IMR-90 (cell line): Measurements from ENCODE around the gene ARL2. TPM values are rescaled to one million over a fixed set of nuclear protein-coding genes. Genes with fewer than 3 reads are reported as not detected.

Experiments
- ATAC-seq: fragments of 200-7000 bp; cut with Tn5 transposase; 2 replicates; pipeline ENCODE4 v1.9.1; 2020; ENCODE audit warnings: low read depth, mild to moderate bottlenecking, moderate library complexity
- BruUV-seq: library from RNA; stranded (reverse); fragments of 400-500 nt; replicated peaks from 2 replicates; lab custom pipeline; 2021; lab: Mats Ljungman, UMichigan
- CTCF ChIA-PET: fragments of 300-600 bp; formaldehyde crosslinking; extraction: SDS; loops from one replicate; lab custom pipeline; 2021; ENCODE audit warnings: antibody characterized with exemption; lab: Yijun Ruan, JAX
- POLR2A ChIA-PET: fragments of 300-600 bp; sonication (Branson Sonifier 250); formaldehyde crosslinking; loops from one replicate; lab custom pipeline; 2022; ENCODE audit warnings: antibody characterized with exemption; ENCODE audit not compliant: unreplicated experiment; lab: Charles Lee
- DNase-seq: peaks from one replicate; pipeline ENCODE4 v3.0.0; 2013
- H2AFZ ChIP-seq: replicated peaks from 2 replicates; pipeline ENCODE3; 2013; ENCODE audit warnings: low read length, mild to moderate bottlenecking; ENCODE audit not compliant: poor library complexity
- H2AK5ac ChIP-seq: 2 replicates; pipeline ENCODE4 v1.6.1; 2013; ENCODE audit warnings: low read depth, low read length, inconsistent platforms
- H2AK9ac ChIP-seq: replicated peaks from 2 replicates; pipeline ENCODE3; 2013; ENCODE audit warnings: mild to moderate bottlenecking, low read depth, low read length, moderate library complexity; ENCODE audit not compliant: poor library complexity
- H2BK120ac ChIP-seq: 2 replicates; pipeline ENCODE4 v1.6.1; 2013; ENCODE audit warnings: low read depth, low read length, inconsistent platforms
- H2BK15ac ChIP-seq: 3 replicates; pipeline ENCODE4 v1.6.1; 2013; ENCODE audit warnings: low read depth, low read length, inconsistent platforms
- H2BK20ac ChIP-seq: 2 replicates; pipeline ENCODE4 v1.6.1; 2013; ENCODE audit warnings: low read depth, mild to moderate bottlenecking, inconsistent platforms, low read length, moderate library complexity
- H2BK5ac ChIP-seq: 2 replicates; pipeline ENCODE4 v1.6.1; 2013; ENCODE audit warnings: mild to moderate bottlenecking, low read depth, low read length, inconsistent platforms; ENCODE audit not compliant: poor library complexity, severe bottlenecking
- H3K14ac ChIP-seq: replicated peaks from 2 replicates; pipeline ENCODE4 v1.6.1; 2013; ENCODE audit warnings: low read depth, low read length, inconsistent platforms
- H3K18ac ChIP-seq: 2 replicates; pipeline ENCODE4 v1.6.1; 2013; ENCODE audit warnings: low read depth, low read length, control low read depth
- H3K23ac ChIP-seq: 2 replicates; pipeline ENCODE4 v1.6.1; 2013; ENCODE audit warnings: low read depth, low read length, inconsistent platforms
- H3K27ac ChIP-seq: 2 replicates; pipeline ENCODE4 v1.5.1; 2013; ENCODE audit warnings: mild to moderate bottlenecking, control low read depth, low read length; ENCODE audit not compliant: insufficient read depth
- H3K27me3 ChIP-seq: 2 replicates; pipeline ENCODE4 v1.6.1; 2013; ENCODE audit warnings: low read length; ENCODE audit not compliant: control insufficient read depth, insufficient read depth
- H3K36me3 ChIP-seq: 2 replicates; pipeline ENCODE4 v1.6.1; 2013; ENCODE audit warnings: low read length, mixed read lengths; ENCODE audit not compliant: control insufficient read depth, insufficient read depth
- H3K4ac ChIP-seq: 2 replicates; pipeline ENCODE4 v1.6.1; 2013; ENCODE audit warnings: low read depth, low read length, inconsistent platforms
- H3K4me1 ChIP-seq: 2 replicates; pipeline ENCODE4 v1.6.1; 2013; ENCODE audit warnings: low read length, mixed read lengths; ENCODE audit not compliant: control insufficient read depth, insufficient read depth
- H3K4me2 ChIP-seq: 2 replicates; pipeline ENCODE4 v1.6.1; 2013; ENCODE audit warnings: low read depth, mild to moderate bottlenecking, control low read depth, low read length, moderate library complexity
- H3K4me3 ChIP-seq: 2 replicates; pipeline ENCODE4 v1.5.1; 2013; ENCODE audit warnings: low read depth, mild to moderate bottlenecking, control low read depth, low read length, moderate library complexity; ENCODE audit not compliant: insufficient read depth
- H3K56ac ChIP-seq: 2 replicates; pipeline ENCODE4 v1.6.1; 2013; ENCODE audit warnings: low read length, inconsistent platforms; ENCODE audit not compliant: insufficient read depth; ENCODE audit errors: extremely low read depth
- H3K79me1 ChIP-seq, 2 experiments: 2 replicates each; pipeline ENCODE4 v1.6.1; 2013; ENCODE audit warnings: low read length in 2 of 2, inconsistent platforms in 1 of 2, low read depth in 1 of 2
- H3K9ac ChIP-seq: 2 replicates; pipeline ENCODE4 v1.6.1; 2013; ENCODE audit warnings: low read depth, low read length, control low read depth
- H3K9me1 ChIP-seq: 2 replicates; pipeline ENCODE4 v1.6.1; 2013; ENCODE audit warnings: low read length, inconsistent platforms; ENCODE audit not compliant: insufficient read depth
- H3K9me3 ChIP-seq: 2 replicates; pipeline ENCODE4 v1.6.1; 2013; ENCODE audit warnings: low read length; ENCODE audit not compliant: control insufficient read depth, insufficient read depth
- H4K20me1 ChIP-seq: 2 replicates; pipeline ENCODE4 v1.6.1; 2013; ENCODE audit warnings: low read length, inconsistent platforms; ENCODE audit not compliant: insufficient read depth
- H4K5ac ChIP-seq: 2 replicates; pipeline ENCODE4 v1.6.1; 2013; ENCODE audit warnings: mild to moderate bottlenecking, low read depth, low read length, control low read depth
- H4K8ac ChIP-seq, 2 experiments: 2 replicates each; pipeline ENCODE4 v1.6.1; 2013; ENCODE audit warnings: low read depth in 2 of 2, low read length in 2 of 2, control low read depth in 1 of 2, inconsistent platforms in 1 of 2
- H4K91ac ChIP-seq: 2 replicates; pipeline ENCODE4 v1.6.1; 2013; ENCODE audit warnings: low read depth, low read length, inconsistent platforms; ENCODE audit not compliant: insufficient read depth
- BHLHE40 ChIP-seq: fragments of 150-350 bp; IDR thresholded peaks from 2 replicates; pipeline ENCODE4 v1.6.1; 2016; ENCODE audit warnings: mild to moderate bottlenecking, low read depth, low read length
- CEBPB ChIP-seq: IDR thresholded peaks from 2 replicates; pipeline ENCODE4 v1.6.1; 2012; ENCODE audit warnings: low read depth, low read length, improper control_type of control experiment
- CHD1 ChIP-seq: IDR thresholded peaks from 2 replicates; pipeline ENCODE4 v1.6.1; 2012; ENCODE audit warnings: low read depth, low read length, improper control_type of control experiment
- CTCF ChIP-seq: conservative IDR thresholded peaks from 2 replicates; pipeline ENCODE4 v1.5.1; 2012; ENCODE audit warnings: mild to moderate bottlenecking, low read depth, low read length, improper control_type of control experiment
- ELK1 ChIP-seq: fragments of 150-350 bp; IDR thresholded peaks from 2 replicates; pipeline ENCODE4 v1.6.1; 2016; ENCODE audit warnings: low read depth, mild to moderate bottlenecking, low read length, moderate library complexity, borderline replicate concordance
- FOS ChIP-seq: fragments of 150-350 bp; IDR thresholded peaks from 2 replicates; pipeline ENCODE4 v1.6.1; 2016; ENCODE audit warnings: low read depth, low read length
- MAFK ChIP-seq: IDR thresholded peaks from 2 replicates; pipeline ENCODE4 v1.6.1; 2012; ENCODE audit warnings: low read depth, low read length, improper control_type of control experiment
- MAZ ChIP-seq: IDR thresholded peaks from 2 replicates; pipeline ENCODE4 v1.6.1; 2012; ENCODE audit warnings: low read depth, mild to moderate bottlenecking, low read length, improper control_type of control experiment, moderate library complexity, borderline replicate concordance
- MXI1 ChIP-seq: IDR thresholded peaks from 2 replicates; pipeline ENCODE4 v1.6.1; 2012; ENCODE audit warnings: low read depth, mild to moderate bottlenecking, low read length, moderate library complexity, borderline replicate concordance
- NFE2L2 ChIP-seq: fragments of 150-350 bp; IDR thresholded peaks from 2 replicates; pipeline ENCODE4 v1.6.1; 2016; ENCODE audit warnings: low read depth, mild to moderate bottlenecking, low read length
- POLR2A ChIP-seq: IDR thresholded peaks from 2 replicates; pipeline ENCODE4 v1.6.1; 2012; ENCODE audit warnings: mild to moderate bottlenecking, low read depth, low read length
- RAD21 ChIP-seq: IDR thresholded peaks from 2 replicates; pipeline ENCODE4 v1.6.1; 2012; ENCODE audit warnings: low read length, improper control_type of control experiment
- RCOR1 ChIP-seq: IDR thresholded peaks from 2 replicates; pipeline ENCODE4 v1.6.1; 2012; ENCODE audit warnings: mild to moderate bottlenecking, low read length, improper control_type of control experiment; ENCODE audit not compliant: insufficient replicate concordance
- RFX5 ChIP-seq: IDR thresholded peaks from 2 replicates; pipeline ENCODE4 v1.8.0; 2012; ENCODE audit warnings: low read depth, mild to moderate bottlenecking, low read length, moderate library complexity
- SMC3 ChIP-seq: fragments of 150-350 bp; IDR thresholded peaks from 2 replicates; pipeline ENCODE4 v1.6.1; 2016; ENCODE audit warnings: low read depth, mild to moderate bottlenecking, antibody characterized with exemption, low read length, moderate library complexity
- USF2 ChIP-seq: fragments of 150-350 bp; IDR thresholded peaks from 2 replicates; pipeline ENCODE4 v1.6.1; 2017; ENCODE audit warnings: mild to moderate bottlenecking, antibody characterized with exemption, low read length, low read depth
- WGBS, 2 experiments: methylation state at CpG; one replicate each; pipeline versions ENCODE4 v1.1.5 to v1.1.7; 2013; ENCODE audit warnings: missing lambda C conversion rate in 2 of 2; ENCODE audit not compliant: insufficient read length in 1 of 2; ENCODE audit errors: extremely low coverage in 2 of 2; 5-methylcytosine and 5-hydroxymethylcytosine counted together
- dilution Hi-C: fragments of 300-500 bp; cut with HindIII; formaldehyde crosslinking; loops from one replicate; pipeline ENCODE4 v1.14.3; 2018; ENCODE audit warnings: low sequenced_read_pairs; ENCODE audit not compliant: unreplicated experiment
- in situ Hi-C: fragments of 300-500 bp; cut with MboI; formaldehyde crosslinking; loops from 3 replicates; pipeline ENCODE4 v1.14.3; 2019; ENCODE audit warnings: low sequenced_read_pairs, inconsistent platforms, mixed read lengths
- intact Hi-C: fragments of 100-400 bp; cut with micrococcal nuclease; formaldehyde crosslinking; loops from 2 replicates; pipeline ENCODE4 v1.10.0; 2022
- polyA plus RNA-seq, 3 experiments: library from polyadenylated mRNA; depleted of rRNA; stranded (reverse); fragments of >200 nt; gene quantifications; 2 replicates each; pipeline ENCODE4 v1.2.3, GENCODE V29; 2012; ENCODE audit warnings: low replicate concordance in 1 of 3
- total RNA-seq: library from RNA; depleted of rRNA; stranded (reverse); fragments of >200 nt; gene quantifications from 2 replicates; pipeline ENCODE4 v1.2.3, GENCODE V29; 2012

Gene ARL2
- total and polyA plus RNA-seq, 2 of the 4 experiments (the other 2 are of a cell fraction): 48.9 to 152 TPM

GRCh38 chr11:65019824-65020223 lies 5.9 kb downstream of the ARL2 start:
- no peak overlapping the region for H2AK9ac ChIP-seq
- no peak overlapping the region for H3K23ac ChIP-seq
- no peak overlapping the region for H3K4me2 ChIP-seq
- no peak overlapping the region for H2BK15ac ChIP-seq
- H3K36me3 ChIP-seq: peaks cover 11% of the 10 kb centered on the region
- TF ChIP-seq RFX5 (no peak), CHD1 (no peak), CTCF (no peak), POLR2A (no peak), MAZ (no peak), ELK1 (no peak), MAFK (no peak), NFE2L2 (no peak), FOS (no peak), USF2 (no peak), RCOR1 (no peak), CEBPB (no peak), BHLHE40 (no peak), SMC3 (no peak), RAD21 (no peak), MXI1 (no peak)
- no peak overlapping the region for H3K27ac ChIP-seq
- intact Hi-C loops: no loop called here
- POLR2A ChIA-PET: no interaction called here
- no peaks in the 10 kb centered on the region for H3K9me3 ChIP-seq
- H2BK5ac ChIP-seq: no peak overlapping the region
- H3K27me3 ChIP-seq: no peaks in the 10 kb centered on the region
- no peak overlapping the region for H3K18ac ChIP-seq
- peaks cover 14% of the 10 kb centered on the region for H3K9me1 ChIP-seq
- no peak overlapping the region for H3K9ac ChIP-seq
- H3K4ac ChIP-seq: no peak overlapping the region
- no peak overlapping the region for H3K14ac ChIP-seq
- no peak overlapping the region for H2BK120ac ChIP-seq
- peaks cover 15 to 30% of the 10 kb centered on the region in 2 experiments for H3K79me1 ChIP-seq
- no peak overlapping the region for H3K56ac ChIP-seq
- CTCF ChIA-PET: no interaction called here
- dilution Hi-C loops: no loop called here
- H4K5ac ChIP-seq: no peak overlapping the region
- no peak overlapping the region for H2AK5ac ChIP-seq
- no peak overlapping the region for H4K8ac ChIP-seq
- ATAC-seq: no peak
- DNase-seq: no peak
- no peaks in the 10 kb centered on the region for H4K20me1 ChIP-seq
- no peak overlapping the region for H2AFZ ChIP-seq
- WGBS, 2 experiments: no CpG with 5 or more reads among the region's 7 CpGs
- no peak overlapping the region for H4K91ac ChIP-seq
- BruUV-seq: no TSS peak
- H3K4me3 ChIP-seq: no peak overlapping the region
- H3K4me1 ChIP-seq: peaks cover under 1% of the 10 kb centered on the region; the same call in 1 of the 2 replicates
- H2BK20ac ChIP-seq: no peak overlapping the region
- in situ Hi-C loops: no loop called here
